Adrenal gland (tissue), 12 donors: ENCODE results near the gene RCL1. TPM values are rescaled to one million over a fixed set of nuclear protein-coding genes. Genes with fewer than 3 reads are reported as not detected.
A peak's percentile ranks its signal among the peaks of the same experiment; 100 is the strongest.
"Not testable (repeated sequence)": the region's sequence is repeated elsewhere in the genome, so short reads cannot be mapped to it uniquely, and the experiment has no call there.

ENCODE experiments used
- DNase-seq, 7 donors: peaks; one replicate each; pipeline ENCODE4 v3.0.0-alpha.2; 2019 to 2020
- H3K27ac ChIP-seq, 5 donors: fragments of 200-600 bp; sonication (generic) in 4 of 5; 1 replicate in 3 of 5; 2 replicates in 2 of 5; pipeline versions ENCODE4 v1.5.1 to v1.8.0; 2016 to 2020; ENCODE audit warnings: mild to moderate bottlenecking in 1 of 5
- H3K27me3 ChIP-seq: fragments of 200-600 bp; 2 replicates; pipeline ENCODE4 v1.8.0; 2021
- H3K36me3 ChIP-seq, 2 donors: fragments of 200-600 bp; replicated peaks in 1 of 2; 1 replicate in 1 of 2; 2 replicates in 1 of 2; pipeline versions ENCODE4 v1.5.1 to v1.8.0; 2018 to 2022
- H3K4me1 ChIP-seq, 2 donors: fragments of 200-600 bp; replicated peaks in 1 of 2; 1 replicate in 1 of 2; 2 replicates in 1 of 2; pipeline versions ENCODE4 v1.5.1 to v1.8.0; 2018 to 2021
- H3K4me3 ChIP-seq, 4 donors: fragments of 200-600 bp; sonication (generic) in 3 of 4; one replicate each; pipeline ENCODE4 v1.5.1; 2016 to 2018
- H3K9me3 ChIP-seq, 3 donors: fragments of 200-600 bp; sonication (generic) in 1 of 3; replicated peaks in 1 of 3; 1 replicate in 2 of 3; 2 replicates in 1 of 3; pipeline versions ENCODE4 v1.5.1 to v1.8.0; 2016 to 2021
- POLR2A ChIP-seq, 2 donors: fragments of 450-650 bp; IDR thresholded peaks; one replicate each; pipeline ENCODE4 v1.6.1; 2017; ENCODE audit warnings: antibody characterized with exemption in 2 of 2, mild to moderate bottlenecking in 2 of 2, moderate library complexity in 1 of 2
- WGBS, 4 donors: extraction: QIAGEN DNeasy Blood & Tissue Kit in 2 of 4; methylation state at CpG; one replicate each; pipeline versions ENCODE4 v1.1.5 to v1.1.7; 2013 to 2017; 5-methylcytosine and 5-hydroxymethylcytosine counted together
- intact Hi-C, 2 donors: fragments of 100-400 bp; cut with DNase I; formaldehyde crosslinking; loops; one replicate each; pipeline versions ENCODE4 v1.14.1 to v1.15.0; 2022 to 2023
- polyA plus RNA-seq, 3 donors: library from polyadenylated mRNA; stranded (reverse); fragments of 200-250 nt in 2 of 3; fragments of 350-450 nt in 1 of 3; fragmentation: Illumina TruSeq in 1 of 3; extraction: RNeasy Lipid Tissue Mini Kit (QIAGEN cat#74804) in 1 of 3; gene quantifications; one replicate each; pipeline ENCODE4 v1.2.3, GENCODE V29; 2013 to 2014
- total RNA-seq, 9 donors: library from RNA; depleted of rRNA in 4 of 9; stranded (reverse); fragments of >200 nt in 4 of 9; fragments of 120-200 nt in 1 of 9; fragmentation: NEBNext Ultra II Directional in 1 of 9; extraction: Animal tissue kit (Norgen Biotek cat#: 25700) in 1 of 9; gene quantifications; one replicate each; pipeline versions ENCODE4 v1.1.0 to v1.2.4, GENCODE V29; 2013 to 2023
- TF ChIP-seq, protein P1 (sequence below), 6 experiments: fragments of 450-650 bp in 4 of 6; fragments of 200-600 bp in 2 of 6; sonication (generic) in 1 of 6; IDR thresholded peaks; 1 replicate in 5 of 6; 2 replicates in 1 of 6; pipeline versions ENCODE4 v1.5.1 to v1.8.0; 2016 to 2021; ENCODE audit warnings: antibody characterized with exemption in 6 of 6, mild to moderate bottlenecking in 2 of 6, moderate library complexity in 1 of 6
- donor health status: healthy with polysubstance abuse.
- donor health status: Bipolar disorder and iron deficiency.
- donor health status: DM: yes; HTN: yes; CAD: no.
- donor health status: DM: no; HTN: no; CAD: no.
- donor health status: DM: no; HTN: no; CAD: no.
- donor health status: DM: yes; HTN: yes; CAD: no.

Gene RCL1
- total and polyA plus RNA-seq, 12 donors = 15.4 to 33.4 (median 22.6) TPM

DNA sequence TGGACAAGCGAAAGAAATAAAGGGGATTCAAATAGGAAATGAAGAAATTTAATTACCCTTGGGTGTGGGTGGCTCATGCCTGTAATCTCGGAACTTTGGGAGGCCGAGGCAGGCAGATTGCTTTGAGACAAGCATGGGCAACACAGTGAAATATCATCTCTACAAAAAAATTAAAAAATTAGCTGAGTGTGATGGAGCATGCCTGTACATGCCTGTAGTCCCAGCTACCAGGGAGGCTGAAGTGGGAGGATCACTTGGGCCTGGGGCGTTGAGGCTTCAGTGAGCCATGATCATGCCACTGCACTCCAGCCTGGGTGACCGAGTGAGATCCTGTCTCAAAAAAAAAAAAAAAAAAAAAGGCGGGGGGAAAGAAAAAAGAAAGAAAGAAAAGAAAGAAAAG lies 4.0 kb upstream of the RCL1 start:
- H3K27ac ChIP-seq = no peak overlapping the region
- 63 to 92% (median 82%) methylated on average over 5 to 6 of the region's 6 CpGs for WGBS, 4 donors
- no peaks in the 10 kb centered on the region for H3K9me3 ChIP-seq
- no peak for TF ChIP-seq POLR2A (IDR thresholded peaks at IDR 0.05)
- TF ChIP-seq, protein P1, sequence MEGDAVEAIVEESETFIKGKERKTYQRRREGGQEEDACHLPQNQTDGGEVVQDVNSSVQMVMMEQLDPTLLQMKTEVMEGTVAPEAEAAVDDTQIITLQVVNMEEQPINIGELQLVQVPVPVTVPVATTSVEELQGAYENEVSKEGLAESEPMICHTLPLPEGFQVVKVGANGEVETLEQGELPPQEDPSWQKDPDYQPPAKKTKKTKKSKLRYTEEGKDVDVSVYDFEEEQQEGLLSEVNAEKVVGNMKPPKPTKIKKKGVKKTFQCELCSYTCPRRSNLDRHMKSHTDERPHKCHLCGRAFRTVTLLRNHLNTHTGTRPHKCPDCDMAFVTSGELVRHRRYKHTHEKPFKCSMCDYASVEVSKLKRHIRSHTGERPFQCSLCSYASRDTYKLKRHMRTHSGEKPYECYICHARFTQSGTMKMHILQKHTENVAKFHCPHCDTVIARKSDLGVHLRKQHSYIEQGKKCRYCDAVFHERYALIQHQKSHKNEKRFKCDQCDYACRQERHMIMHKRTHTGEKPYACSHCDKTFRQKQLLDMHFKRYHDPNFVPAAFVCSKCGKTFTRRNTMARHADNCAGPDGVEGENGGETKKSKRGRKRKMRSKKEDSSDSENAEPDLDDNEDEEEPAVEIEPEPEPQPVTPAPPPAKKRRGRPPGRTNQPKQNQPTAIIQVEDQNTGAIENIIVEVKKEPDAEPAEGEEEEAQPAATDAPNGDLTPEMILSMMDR (IDR thresholded peaks at IDR 0.05) = no peak
- intact Hi-C loops = no loop called here
- H3K27me3 ChIP-seq = no peaks in the 10 kb centered on the region
- no peak for DNase-seq
- H3K36me3 ChIP-seq = no peaks in the 10 kb centered on the region
- H3K4me3 ChIP-seq = no peak overlapping the region
- H3K4me1 ChIP-seq = peaks cover 7 to 8% of the 10 kb centered on the region in 2 donors

DNA sequence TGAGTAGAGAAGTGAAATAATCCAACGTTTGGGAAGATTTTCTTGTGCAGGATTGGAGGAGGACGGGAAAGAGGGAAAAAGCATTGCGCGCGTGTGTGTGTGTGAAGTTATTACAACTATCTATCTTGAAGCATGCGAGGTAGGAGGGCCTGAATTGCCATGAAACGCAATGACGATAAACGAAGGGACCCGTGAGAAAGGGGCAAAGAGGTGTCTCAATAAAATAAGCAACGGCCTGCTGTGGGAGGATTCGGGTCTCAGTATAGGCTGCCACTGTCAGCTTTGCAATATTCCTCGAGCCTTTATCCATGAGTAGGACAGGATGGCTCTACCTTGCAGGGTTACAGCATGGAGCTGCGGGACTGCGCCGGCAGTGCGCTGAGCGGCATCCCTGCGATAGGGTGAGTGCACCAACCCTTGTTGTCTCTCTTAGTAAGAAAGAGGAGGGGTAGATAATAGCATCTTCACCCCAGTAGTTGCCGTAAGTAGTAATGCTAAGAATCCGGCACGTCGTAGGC lies 631 bp upstream of the RCL1 start:
- Histone ChIP-seq H3K27me3 (no peaks in the 10 kb centered on the region), H3K9me3 (no peaks in the 10 kb centered on the region), H3K4me1 (peaks cover 14 to 22% of the 10 kb centered on the region in 2 donors), H3K36me3 (no peaks in the 10 kb centered on the region), H3K4me3 (peak overlapping the region in 2 of 4 donors; percentile 36 to 81), H3K27ac (peak overlapping the region in 3 of 5 donors; percentile 9 to 95 (median 40))
- DNase-seq = peak in 2 of 7 donors; percentile 20 to 21
- TF ChIP-seq, protein P1 (IDR thresholded peaks at IDR 0.05) = no peak
- TF ChIP-seq POLR2A (IDR thresholded peaks at IDR 0.05) = no peak
- intact Hi-C loops = loop anchor here (10.0 kb wide), 1 partner anchor 193 kb away; the partner anchor contains the start of gene JAK2 (in 2 of the 2)
- WGBS, 4 donors = 1 to 3% (median 2%) methylated on average over 16 to 23 of the region's 23 CpGs

DNA sequence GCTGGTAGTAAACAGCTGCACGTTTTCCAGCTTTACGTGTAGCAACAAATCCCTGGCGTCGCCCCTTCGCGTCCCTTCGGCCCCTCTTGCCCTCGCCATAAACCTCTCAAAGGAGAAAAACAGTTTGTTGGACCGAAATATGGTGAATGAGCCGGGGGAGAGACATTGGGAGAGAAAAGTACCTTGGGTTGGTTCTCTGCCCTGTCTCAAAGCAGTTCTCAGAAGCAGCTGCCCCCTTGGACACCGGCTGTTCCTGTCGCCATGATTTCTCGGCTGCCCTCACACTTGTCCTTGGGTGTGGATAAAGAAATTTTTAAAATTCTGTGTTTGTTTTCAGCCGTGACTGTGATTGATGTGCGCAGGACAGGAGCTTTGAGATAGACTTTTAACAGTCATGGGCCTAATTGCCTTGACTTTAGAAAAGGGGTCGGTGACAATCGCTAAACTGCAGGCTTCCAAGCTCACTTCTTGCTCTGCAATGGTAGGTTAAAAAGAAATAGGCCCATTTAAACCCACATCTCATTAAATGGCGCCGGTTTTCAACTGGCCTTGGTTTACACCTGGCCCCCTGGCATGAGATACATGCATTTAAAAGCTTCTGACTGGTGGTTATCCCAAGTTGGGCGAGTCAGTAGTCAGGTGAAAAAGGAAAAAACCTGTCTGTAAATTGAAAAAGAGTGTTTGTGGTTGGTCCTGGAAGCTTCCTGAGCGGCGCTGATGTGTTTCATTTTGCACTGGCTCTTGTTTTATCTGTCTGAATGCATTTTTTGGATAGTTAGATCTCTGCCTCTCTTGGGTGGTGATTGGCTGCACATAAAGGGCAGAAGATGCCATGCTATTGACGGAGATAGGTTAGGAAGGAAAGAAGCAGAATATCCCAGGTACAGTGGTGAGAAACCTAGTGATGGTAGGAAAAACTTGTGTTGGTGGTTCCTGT lies 983 bp downstream of the RCL1 start:
- Histone ChIP-seq H3K27me3 (no peaks in the 10 kb centered on the region), H3K36me3 (no peaks in the 10 kb centered on the region), H3K9me3 (no peaks in the 10 kb centered on the region), H3K27ac (peak overlapping the region; percentile 82 to 95 (median 93)), H3K4me3 (peak overlapping the region; percentile 81 to 98 (median 91)), H3K4me1 (peaks cover 14 to 38% of the 10 kb centered on the region in 2 donors)
- 16 to 21% (median 17%) methylated on average over 17 to 23 of the region's 23 CpGs for WGBS, 4 donors
- intact Hi-C loops = loop anchor here (10.0 kb wide), 1 partner anchor 191 kb away; the partner anchor contains the start of gene JAK2 (in 2 of the 2)
- DNase-seq = peak in 4 of 7 donors; percentile 21 to 64 (median 36)
- TF ChIP-seq POLR2A (IDR thresholded peaks at IDR 0.05) = no peak
- TF ChIP-seq, protein P1 (IDR thresholded peaks at IDR 0.05) = no peak

DNA sequence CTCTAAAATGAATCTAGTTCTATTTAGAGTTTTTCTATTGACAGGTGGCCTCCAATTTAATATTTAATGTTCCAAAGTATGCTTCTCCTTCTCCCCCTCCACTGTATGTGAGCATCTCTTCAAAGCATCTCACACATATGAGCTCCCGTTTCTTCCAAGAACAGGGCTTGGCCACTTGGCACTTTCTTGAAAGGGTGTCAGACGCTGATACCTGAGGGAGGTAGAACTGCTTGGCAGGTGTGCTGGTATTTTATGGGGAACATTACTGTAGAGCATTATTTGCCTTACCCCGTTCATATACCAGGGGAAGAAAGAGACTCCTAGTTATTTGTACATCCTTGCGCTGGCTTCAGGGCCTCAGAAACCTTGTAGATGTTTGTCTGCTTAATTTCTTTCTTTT lies 1.9 kb downstream of the RCL1 start:
- DNase-seq = no peak
- H3K4me3 ChIP-seq = no peak overlapping the region
- H3K9me3 ChIP-seq = no peaks in the 10 kb centered on the region
- TF ChIP-seq, protein P1 (IDR thresholded peaks at IDR 0.05) = no peak
- TF ChIP-seq POLR2A (IDR thresholded peaks at IDR 0.05) = no peak
- no peak overlapping the region for H3K27ac ChIP-seq
- intact Hi-C loops = loop anchor here (10.0 kb wide), 1 partner anchor 190 kb away; the partner anchor contains the start of gene JAK2 (in 2 of the 2)
- 89 to 94% (median 93%) methylated on average over 4 of the region's 4 CpGs for WGBS, 4 donors
- H3K4me1 ChIP-seq = peaks cover 15 to 46% of the 10 kb centered on the region in 2 donors
- H3K36me3 ChIP-seq = no peaks in the 10 kb centered on the region
- H3K27me3 ChIP-seq = no peaks in the 10 kb centered on the region

DNA sequence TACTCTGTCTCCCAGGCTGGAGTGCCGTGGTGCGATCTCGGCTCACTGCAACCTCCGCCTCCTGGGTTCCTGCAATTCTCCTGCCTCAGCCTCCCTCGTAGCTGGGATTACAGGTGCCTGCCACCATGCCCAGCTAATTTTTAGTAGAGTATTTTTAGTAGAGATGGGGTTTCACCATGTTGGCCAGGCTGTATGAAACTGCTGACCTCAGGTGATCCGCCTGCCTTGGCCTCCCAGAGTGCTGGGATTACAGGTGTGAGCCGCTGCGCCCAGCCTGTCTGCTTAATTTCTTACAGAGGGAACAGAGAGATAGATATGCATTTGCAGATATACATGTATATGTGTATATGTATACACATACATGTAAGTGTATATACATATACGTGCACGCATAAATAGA lies 2.4 kb downstream of the RCL1 start:
- H3K27ac ChIP-seq, H3K36me3 ChIP-seq, DNase-seq, H3K4me3 ChIP-seq, H3K9me3 ChIP-seq, H3K27me3 ChIP-seq: not testable (repeated sequence)
- intact Hi-C loops = loop anchor here (10.0 kb wide), 1 partner anchor 190 kb away; the partner anchor contains the start of gene JAK2 (in 2 of the 2)
- peaks cover 19 to 47% of the 10 kb centered on the region in 2 donors for H3K4me1 ChIP-seq
- WGBS, 4 donors = 97 to 99% (median 97%) methylated on average over 10 of the region's 10 CpGs
